COLO829 (cell line): ENCODE measurements around the gene MAD2L2.

Source experiments
- DNase-seq: peaks from one replicate; pipeline ENCODE4 v3.0.0; 2012; ENCODE audit warnings: low spot score

The MAD2L2 gene

GRCh38 chr1:11653101-11653860 lies 27.7 kb downstream of the MAD2L2 start:
- no peak for DNase-seq

GRCh38 chr1:11652203-11652780 lies 28.7 kb downstream of the MAD2L2 start:
- DNase-seq, result no peak

GRCh38 chr1:11651017-11651416 lies 29.9 kb downstream of the MAD2L2 start:
- no peak for DNase-seq

GRCh38 chr1:11650331-11650991 lies 30.5 kb downstream of the MAD2L2 start:
- peak; percentile 16 for DNase-seq

- DNase-seq, result no peak
Observed at GRCh38 chr1:11649624-11650330, 31.2 kb downstream of the MAD2L2 start.

- no peak for DNase-seq
Observed at GRCh38 chr1:11649237-11649623, 31.7 kb downstream of the MAD2L2 start.

GRCh38 chr1:11648732-11649158 lies 32.2 kb downstream of the MAD2L2 start:
- no peak for DNase-seq

GRCh38 chr1:11648039-11648438 lies 32.9 kb downstream of the MAD2L2 start:
- peak; percentile 73 for DNase-seq

- DNase-seq, result no peak
Observed at GRCh38 chr1:11647333-11647732, 33.6 kb downstream of the MAD2L2 start.

- DNase-seq, result no peak
Observed at GRCh38 chr1:11646317-11646716, 34.6 kb downstream of the MAD2L2 start.

- DNase-seq, result peak; percentile 47
Observed at GRCh38 chr1:11645670-11646265, 35.2 kb downstream of the MAD2L2 start.

- DNase-seq, result no peak
Observed at GRCh38 chr1:11645270-11645669, 35.7 kb downstream of the MAD2L2 start.

GRCh38 chr1:11643782-11644181 lies 37.2 kb downstream of the MAD2L2 start:
- no peak for DNase-seq

GRCh38 chr1:11642418-11643017 lies 38.4 kb downstream of the MAD2L2 start:
- peak; percentile 74 for DNase-seq

- DNase-seq, result no peak
Observed at GRCh38 chr1:11641776-11642305, 39.1 kb downstream of the MAD2L2 start.

GRCh38 chr1:11640944-11641343 lies 40.0 kb downstream of the MAD2L2 start:
- DNase-seq, result no peak

GRCh38 chr1:11640101-11640500 lies 40.8 kb downstream of the MAD2L2 start:
- no peak for DNase-seq

GRCh38 chr1:11639372-11639771 lies 41.6 kb downstream of the MAD2L2 start:
- no peak for DNase-seq

GRCh38 chr1:11638121-11638520 lies 42.8 kb downstream of the MAD2L2 start:
- DNase-seq, result no peak

- no peak for DNase-seq
Observed at GRCh38 chr1:11634365-11635192, 46.4 kb downstream of the MAD2L2 start.
